Fibroblast of skin of scalp (primary cell): ENCODE results near the gene STX2.
"Not testable (repeated sequence)": the region's sequence is repeated elsewhere in the genome, so short reads cannot be mapped to it uniquely, and the experiment has no call there.

Source experiments
- DNase-seq: peaks from one replicate; pipeline ENCODE4 v3.0.0-alpha.2; 2013

The STX2 gene

DNA sequence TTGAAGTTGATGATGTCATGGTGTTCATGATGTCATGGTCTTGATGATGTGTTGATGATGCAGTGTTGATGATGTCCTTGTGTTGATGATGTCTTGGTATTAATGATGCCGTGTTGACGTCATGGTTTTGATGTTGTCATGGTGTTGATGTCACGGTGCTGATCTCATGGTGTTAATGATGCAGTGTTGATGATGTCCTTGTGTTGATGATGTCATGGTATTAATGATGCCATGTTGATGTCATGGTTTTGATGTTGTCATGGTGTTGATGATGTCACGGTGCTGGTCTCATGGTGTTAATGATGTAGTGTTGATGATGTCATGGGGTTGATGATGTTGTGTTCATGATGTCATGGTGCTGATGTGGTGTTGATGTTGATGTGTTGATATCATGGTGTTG is 75.0 kb downstream of the STX2 start:
- peak; percentile 17 for DNase-seq

DNA sequence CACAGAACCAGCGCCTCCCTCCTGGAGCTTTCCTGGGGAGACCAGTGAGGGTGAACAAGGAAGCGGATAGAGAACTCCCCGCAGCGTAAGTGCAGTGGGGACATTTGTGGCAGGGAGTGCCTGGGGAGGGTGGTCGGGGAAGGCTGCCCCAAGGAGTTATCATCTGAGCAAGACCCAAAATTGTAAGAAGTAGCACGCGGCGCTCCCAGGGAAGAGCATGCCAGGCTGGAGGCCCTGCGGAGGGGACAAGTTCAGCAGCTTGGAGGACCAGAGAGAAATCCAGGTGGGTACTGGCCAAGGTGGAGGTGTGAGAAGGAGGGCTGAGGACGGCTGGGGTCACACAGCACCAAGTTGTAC is 76.8 kb downstream of the STX2 start:
- DNase-seq, result no peak

DNA sequence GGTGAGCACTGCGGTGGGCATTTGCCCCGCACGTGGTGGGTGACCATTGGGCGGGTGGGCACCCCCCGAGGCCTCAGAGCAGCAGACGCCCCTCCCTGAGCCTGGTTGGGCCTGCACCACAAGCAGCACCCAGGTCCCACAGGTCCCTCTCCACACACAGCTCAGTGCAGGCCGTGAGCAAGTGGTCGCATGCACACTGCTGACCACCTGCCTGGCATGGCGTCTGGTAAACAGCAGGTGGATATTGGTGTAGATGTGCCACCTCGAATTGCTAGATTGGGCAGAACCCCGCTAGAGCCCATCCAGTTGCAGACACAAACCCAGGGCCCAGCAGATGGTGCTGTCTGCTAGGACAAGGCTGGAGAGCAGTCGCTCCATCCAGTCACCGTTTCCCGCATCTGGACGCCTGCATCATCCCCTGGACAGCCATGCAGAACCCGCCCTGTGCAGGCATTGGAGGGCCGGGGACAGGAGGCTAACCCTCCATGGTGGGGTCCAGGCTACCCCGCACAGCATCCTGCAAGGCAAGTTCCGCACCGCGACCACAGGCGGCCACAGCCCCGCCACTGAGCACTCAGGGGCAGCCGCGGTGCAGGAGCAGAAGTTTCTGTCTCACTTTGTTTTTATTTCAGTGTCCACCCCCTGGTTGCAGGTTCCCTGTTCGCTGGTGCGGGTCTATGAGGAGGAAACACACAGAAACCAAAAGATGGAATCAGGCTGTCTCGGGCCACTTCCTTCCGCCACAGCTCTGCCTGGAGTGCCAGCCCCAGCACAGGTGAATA is 77.3 kb downstream of the STX2 start:
- peak; percentile 51 for DNase-seq

GRCh38 chr12:130754234-130754901 is 84.7 kb downstream of the STX2 start:
- no peak for DNase-seq

- DNase-seq, result no peak
Measured at GRCh38 chr12:130752692-130753230, 86.3 kb downstream of the STX2 start.

DNA sequence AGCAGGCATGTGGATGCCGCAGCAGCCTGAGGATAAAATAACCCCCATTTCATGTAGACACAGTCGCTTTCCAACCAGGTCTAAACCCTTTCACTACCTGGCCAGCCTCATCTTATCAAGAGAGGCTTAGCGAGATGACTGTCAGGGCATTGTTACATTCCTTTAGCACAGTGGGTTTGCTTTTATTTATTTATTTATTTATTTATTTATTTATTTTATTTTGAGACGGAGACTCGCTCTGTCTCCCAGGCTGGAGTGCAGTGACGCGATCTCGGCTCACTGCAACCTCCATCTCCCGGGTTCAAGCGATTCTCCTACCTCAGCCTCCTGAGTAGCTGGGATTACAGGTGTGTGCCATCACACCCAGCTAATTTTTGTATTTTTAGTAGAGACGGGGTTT is 87.0 kb downstream of the STX2 start:
- not testable (repeated sequence) for DNase-seq

DNA sequence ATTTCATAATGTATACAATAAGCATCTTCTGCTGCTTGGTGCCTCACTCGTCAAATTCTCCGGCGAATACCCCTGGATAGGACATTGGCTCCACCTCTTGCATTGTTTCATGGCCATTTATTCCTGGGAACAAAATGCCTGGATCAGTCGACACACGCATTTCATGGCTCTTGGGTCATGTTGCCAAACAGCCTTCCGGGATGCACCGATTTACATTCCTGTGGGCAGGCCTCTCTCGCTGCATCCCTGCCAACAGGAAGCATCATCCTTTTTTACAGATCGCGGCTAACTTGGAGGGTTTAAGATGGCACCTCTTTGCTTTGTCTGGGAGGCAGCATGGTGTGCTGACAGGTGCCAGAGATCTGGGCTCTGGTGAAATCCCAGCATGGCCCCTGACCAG is 90.3 kb downstream of the STX2 start:
- DNase-seq, result no peak

- DNase-seq, result peak; percentile 64
Measured at GRCh38 chr12:130747867-130748740, 90.9 kb downstream of the STX2 start.

- DNase-seq, result no peak
Measured at GRCh38 chr12:130746546-130746945, 92.5 kb downstream of the STX2 start.

GRCh38 chr12:130745921-130746320 is 93.1 kb downstream of the STX2 start:
- DNase-seq, result no peak

DNA sequence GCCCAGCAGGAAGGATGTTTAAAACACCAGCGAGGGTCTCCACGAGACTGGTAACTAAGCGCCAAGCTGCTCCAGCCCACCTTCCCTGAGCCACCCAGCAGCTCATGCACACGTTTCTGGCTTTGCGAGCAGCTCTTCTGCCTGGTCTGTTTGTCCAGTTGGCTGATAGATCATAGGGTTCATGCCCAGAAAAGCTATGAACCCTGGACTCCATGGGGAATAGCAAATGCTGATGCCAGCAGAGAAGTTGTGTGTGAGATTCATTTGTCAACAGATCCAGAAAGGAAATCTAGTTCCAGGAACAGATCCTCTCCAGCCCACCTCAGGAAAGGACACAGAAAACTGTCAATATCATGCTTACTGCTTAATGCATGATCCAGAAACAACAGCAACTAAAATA is 94.8 kb downstream of the STX2 start:
- DNase-seq, result no peak

DNA sequence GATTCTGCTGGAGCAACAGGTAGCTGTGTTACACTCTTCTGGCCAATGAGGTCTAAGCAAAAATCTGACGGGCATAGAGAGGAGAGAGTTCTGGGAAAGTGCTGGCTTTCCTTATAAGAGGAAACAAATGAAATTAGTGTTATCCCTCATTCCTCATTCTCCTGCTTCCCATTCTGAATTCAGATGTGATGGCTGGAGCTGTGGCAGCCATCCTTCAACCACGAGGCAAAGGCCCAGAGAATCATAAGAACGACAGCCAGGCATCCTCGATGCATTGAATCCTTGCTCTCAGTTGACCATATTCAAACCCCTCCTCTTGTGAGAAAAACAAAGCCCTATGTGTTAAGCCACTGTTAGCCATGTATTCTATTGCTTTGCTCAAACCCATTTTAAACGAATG is 95.4 kb downstream of the STX2 start:
- DNase-seq, result no peak

GRCh38 chr12:130743176-130743575 is 95.9 kb downstream of the STX2 start:
- DNase-seq, result no peak

GRCh38 chr12:130742716-130743115 is 96.3 kb downstream of the STX2 start:
- no peak for DNase-seq

- no peak for DNase-seq
Measured at GRCh38 chr12:130742112-130742511, 96.9 kb downstream of the STX2 start.
